Neural cell (in vitro differentiated cells): ENCODE data around the gene PNPLA2.

ENCODE experiments used
- EP300 ChIP-seq: fragments of 450-650 bp; conservative IDR thresholded peaks from 2 replicates; pipeline ENCODE4 v1.6.1; 2014; ENCODE audit warnings: antibody characterized with exemption, mild to moderate bottlenecking, moderate library complexity; ENCODE audit not compliant: poor library complexity, severe bottlenecking
- EZH2 ChIP-seq: fragments of 200-600, 300-800 bp; shearing (Covaris generic), sonication (generic); IDR thresholded peaks from 2 replicates; pipeline ENCODE4 v1.6.1; 2014; ENCODE audit warnings: antibody characterized with exemption, low read length, borderline replicate concordance, mild to moderate bottlenecking; ENCODE audit not compliant: insufficient read depth, poor library complexity, severe bottlenecking
- SMC3 ChIP-seq: fragments of 450-650 bp; conservative IDR thresholded peaks from 2 replicates; pipeline ENCODE4 v1.6.1; 2014; ENCODE audit warnings: antibody characterized with exemption, mild to moderate bottlenecking, moderate library complexity; ENCODE audit not compliant: poor library complexity
- TAF1 ChIP-seq: IDR thresholded peaks from 2 replicates; pipeline ENCODE4 v1.6.1; 2012; ENCODE audit warnings: low read depth
- TF ChIP-seq, protein P1 (sequence below): IDR thresholded peaks from 2 replicates; pipeline ENCODE4 v1.6.1; 2012; ENCODE audit warnings: borderline replicate concordance
- TF ChIP-seq, protein P2 (sequence below): fragments of 450-650 bp; IDR thresholded peaks from 2 replicates; pipeline ENCODE4 v1.5.1; 2014; ENCODE audit warnings: antibody characterized with exemption, mild to moderate bottlenecking, moderate library complexity; ENCODE audit not compliant: poor library complexity, severe bottlenecking

DNA sequence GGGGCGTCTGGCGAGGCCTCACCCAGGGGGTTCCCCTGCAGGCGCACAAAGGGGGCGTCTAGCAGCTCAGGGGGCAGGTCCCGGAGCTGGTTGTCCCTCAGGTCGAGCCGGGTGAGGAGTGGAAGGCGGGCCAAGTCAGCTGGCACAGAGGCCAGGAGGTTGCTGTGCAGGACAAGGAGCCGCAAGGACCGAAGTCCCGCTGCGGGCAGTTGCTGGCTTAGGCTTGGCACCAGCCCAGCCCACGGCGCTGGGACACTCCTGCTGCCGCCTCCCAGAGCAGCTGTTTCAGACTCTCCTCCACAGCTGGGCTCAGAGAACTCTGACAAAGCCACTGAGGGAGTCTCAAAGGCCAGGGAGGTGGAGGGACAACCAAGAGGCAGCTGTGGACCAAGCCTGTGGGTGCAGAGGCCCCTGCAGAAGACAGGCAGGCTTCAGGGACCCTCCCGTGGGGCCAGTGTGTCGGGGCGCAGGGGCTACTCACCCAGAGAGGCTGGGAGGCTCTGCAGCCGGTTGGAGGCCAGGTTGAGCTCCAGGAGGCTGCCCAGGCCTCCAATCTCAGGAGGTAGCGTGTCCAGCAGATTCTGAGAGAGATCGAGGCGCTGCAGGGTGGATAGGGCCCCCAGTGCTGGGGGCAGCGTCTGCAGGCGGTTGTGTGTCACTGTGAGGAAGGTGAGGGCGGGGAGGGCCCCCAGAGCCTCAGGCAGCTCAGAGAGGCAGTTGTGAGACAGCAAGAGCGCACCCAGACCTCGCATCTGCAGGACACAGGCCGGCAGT, 15.8 kb upstream of the PNPLA2 start:
- TF ChIP-seq, protein P1, sequence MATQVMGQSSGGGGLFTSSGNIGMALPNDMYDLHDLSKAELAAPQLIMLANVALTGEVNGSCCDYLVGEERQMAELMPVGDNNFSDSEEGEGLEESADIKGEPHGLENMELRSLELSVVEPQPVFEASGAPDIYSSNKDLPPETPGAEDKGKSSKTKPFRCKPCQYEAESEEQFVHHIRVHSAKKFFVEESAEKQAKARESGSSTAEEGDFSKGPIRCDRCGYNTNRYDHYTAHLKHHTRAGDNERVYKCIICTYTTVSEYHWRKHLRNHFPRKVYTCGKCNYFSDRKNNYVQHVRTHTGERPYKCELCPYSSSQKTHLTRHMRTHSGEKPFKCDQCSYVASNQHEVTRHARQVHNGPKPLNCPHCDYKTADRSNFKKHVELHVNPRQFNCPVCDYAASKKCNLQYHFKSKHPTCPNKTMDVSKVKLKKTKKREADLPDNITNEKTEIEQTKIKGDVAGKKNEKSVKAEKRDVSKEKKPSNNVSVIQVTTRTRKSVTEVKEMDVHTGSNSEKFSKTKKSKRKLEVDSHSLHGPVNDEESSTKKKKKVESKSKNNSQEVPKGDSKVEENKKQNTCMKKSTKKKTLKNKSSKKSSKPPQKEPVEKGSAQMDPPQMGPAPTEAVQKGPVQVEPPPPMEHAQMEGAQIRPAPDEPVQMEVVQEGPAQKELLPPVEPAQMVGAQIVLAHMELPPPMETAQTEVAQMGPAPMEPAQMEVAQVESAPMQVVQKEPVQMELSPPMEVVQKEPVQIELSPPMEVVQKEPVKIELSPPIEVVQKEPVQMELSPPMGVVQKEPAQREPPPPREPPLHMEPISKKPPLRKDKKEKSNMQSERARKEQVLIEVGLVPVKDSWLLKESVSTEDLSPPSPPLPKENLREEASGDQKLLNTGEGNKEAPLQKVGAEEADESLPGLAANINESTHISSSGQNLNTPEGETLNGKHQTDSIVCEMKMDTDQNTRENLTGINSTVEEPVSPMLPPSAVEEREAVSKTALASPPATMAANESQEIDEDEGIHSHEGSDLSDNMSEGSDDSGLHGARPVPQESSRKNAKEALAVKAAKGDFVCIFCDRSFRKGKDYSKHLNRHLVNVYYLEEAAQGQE, result no peak
- TF ChIP-seq, protein P2, sequence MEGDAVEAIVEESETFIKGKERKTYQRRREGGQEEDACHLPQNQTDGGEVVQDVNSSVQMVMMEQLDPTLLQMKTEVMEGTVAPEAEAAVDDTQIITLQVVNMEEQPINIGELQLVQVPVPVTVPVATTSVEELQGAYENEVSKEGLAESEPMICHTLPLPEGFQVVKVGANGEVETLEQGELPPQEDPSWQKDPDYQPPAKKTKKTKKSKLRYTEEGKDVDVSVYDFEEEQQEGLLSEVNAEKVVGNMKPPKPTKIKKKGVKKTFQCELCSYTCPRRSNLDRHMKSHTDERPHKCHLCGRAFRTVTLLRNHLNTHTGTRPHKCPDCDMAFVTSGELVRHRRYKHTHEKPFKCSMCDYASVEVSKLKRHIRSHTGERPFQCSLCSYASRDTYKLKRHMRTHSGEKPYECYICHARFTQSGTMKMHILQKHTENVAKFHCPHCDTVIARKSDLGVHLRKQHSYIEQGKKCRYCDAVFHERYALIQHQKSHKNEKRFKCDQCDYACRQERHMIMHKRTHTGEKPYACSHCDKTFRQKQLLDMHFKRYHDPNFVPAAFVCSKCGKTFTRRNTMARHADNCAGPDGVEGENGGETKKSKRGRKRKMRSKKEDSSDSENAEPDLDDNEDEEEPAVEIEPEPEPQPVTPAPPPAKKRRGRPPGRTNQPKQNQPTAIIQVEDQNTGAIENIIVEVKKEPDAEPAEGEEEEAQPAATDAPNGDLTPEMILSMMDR, result no peak
- TF ChIP-seq SMC3 (no peak), EP300 (no peak), TAF1 (no peak), EZH2 (no peak)
